Natural killer cell (primary cell): ENCODE measurements around the gene GABBR2. TPM values are rescaled to one million over a fixed set of nuclear protein-coding genes. Genes with fewer than 3 reads are reported as not detected.

Source experiments
- ATAC-seq, 3 donors: fragments of 150-1000 bp in 2 of 3; fragments of 200-7000 bp in 1 of 3; cut with Tn5 transposase; 1 replicate in 1 of 3; 2 replicates in 2 of 3; pipeline ENCODE4 v1.10.0; 2021; ENCODE audit warnings: mild to moderate bottlenecking in 2 of 3, moderate library complexity in 2 of 3
- DNase-seq, 2 donors: peaks; one replicate each; pipeline versions ENCODE4 v3.0.0 to v3.0.0-alpha.2; 2013 to 2021; ENCODE audit warnings: mixed read lengths in 1 of 2
- H3K27ac ChIP-seq: one replicate; pipeline ENCODE4 v1.5.1; 2013; ENCODE audit warnings: mild to moderate bottlenecking, low read length
- H3K27me3 ChIP-seq: one replicate; pipeline ENCODE4 v1.6.1; 2013; ENCODE audit warnings: low read length; ENCODE audit not compliant: control insufficient read depth, insufficient read depth
- H3K36me3 ChIP-seq: one replicate; pipeline ENCODE4 v1.6.1; 2013; ENCODE audit warnings: low read length; ENCODE audit not compliant: control insufficient read depth, insufficient read depth
- H3K4me1 ChIP-seq: one replicate; pipeline ENCODE4 v1.6.1; 2013; ENCODE audit warnings: low read length; ENCODE audit not compliant: control insufficient read depth, insufficient read depth
- H3K4me3 ChIP-seq: one replicate; pipeline ENCODE4 v1.5.1; 2013; ENCODE audit warnings: low read length
- H3K9me3 ChIP-seq: one replicate; pipeline ENCODE4 v1.6.1; 2013; ENCODE audit warnings: low read length; ENCODE audit not compliant: control insufficient read depth, insufficient read depth
- H3K27ac Mint-ChIP-seq, 2 donors: one replicate each; pipeline ENCODE4 v1.8.0; 2022; ENCODE audit warnings: mild to moderate bottlenecking in 2 of 2, mixed read lengths in 2 of 2, moderate library complexity in 1 of 2
- H3K27me3 Mint-ChIP-seq, 2 donors: one replicate each; pipeline ENCODE4 v1.8.0; 2022; ENCODE audit warnings: low read depth in 2 of 2, mixed read lengths in 2 of 2
- H3K36me3 Mint-ChIP-seq: one replicate; pipeline ENCODE4 v1.8.0; 2022; ENCODE audit warnings: mixed read lengths
- H3K4me1 Mint-ChIP-seq, 2 donors: one replicate each; pipeline ENCODE4 v1.8.0; 2022; ENCODE audit warnings: mixed read lengths in 2 of 2
- H3K4me3 Mint-ChIP-seq: one replicate; pipeline ENCODE4 v1.8.0; 2022; ENCODE audit warnings: mild to moderate bottlenecking, moderate library complexity, mixed read lengths
- H3K9me3 Mint-ChIP-seq, 2 donors: one replicate each; pipeline ENCODE4 v1.8.0; 2022; ENCODE audit warnings: mixed read lengths in 2 of 2
- CTCF ChIP-seq: fragments of 200-600 bp; IDR thresholded peaks from one replicate; pipeline ENCODE4 v1.8.0; 2022; ENCODE audit warnings: antibody characterized with exemption
- WGBS: methylation state at CpG from one replicate; pipeline ENCODE4 v1.1.7; 2013; ENCODE audit warnings: missing lambda C conversion rate; ENCODE audit not compliant: insufficient coverage; 5-methylcytosine and 5-hydroxymethylcytosine counted together
- intact Hi-C: fragments of 100-400 bp; cut with micrococcal nuclease; formaldehyde crosslinking; loops from one replicate; pipeline ENCODE4 v1.14.2; 2022
- total RNA-seq, 4 donors: library from RNA; stranded (reverse); fragments of 120-200 nt in 1 of 4; gene quantifications; one replicate each; pipeline versions ENCODE4 v1.2.3 to v1.2.4, GENCODE V29; 2013 to 2022

Gene GABBR2
- total RNA-seq, 3 donors from 2014 or later (not counting 1 experiment from before 2014, with no cell fraction given), result not detected

GRCh38 chr9:98255578-98256296 is 453.0 kb downstream of the GABBR2 start, which contains the start of gene TBC1D2:
Gene TBC1D2 (minus strand): TSS chr9:98255649. CDS start chr9:98255541, 108 bp downstream.
- under 1% methylated on average over 64 of the region's 64 CpGs for WGBS
- no peaks in the 10 kb centered on the region for H3K36me3 Mint-ChIP-seq
- H3K4me3 ChIP-seq, result peak within 1 kb of the TSS; percentile 97

GRCh38 chr9:98255061-98255577 is 453.6 kb downstream of the GABBR2 start:
- ATAC-seq, result peak; percentile 15 to 18 (median 16)

More at GRCh38 chr9:98255578-98256296, 453.0 kb downstream of the GABBR2 start, which contains the start of gene TBC1D2:
- TF ChIP-seq CTCF, result no peak
- Mint-ChIP-seq H3K27ac (peak within 1 kb of the TSS; percentile 95 to 98), H3K27me3 (no peaks in the 10 kb centered on the region), H3K4me1 (peaks cover 33 to 40% of the 10 kb centered on the region in 2 donors), H3K9me3 (no peaks in the 10 kb centered on the region), H3K4me3 (peak within 1 kb of the TSS; percentile 98)
- intact Hi-C loops, result loop anchor here (2.0 to 10.0 kb wide), 3 partner anchors 63 to 333 kb away; partner anchors contain the start of genes CORO2A and TRMO
- Histone ChIP-seq H3K27ac (peak within 1 kb of the TSS; percentile 95), H3K27me3 (no peaks in the 10 kb centered on the region), H3K4me1 (peaks cover 20% of the 10 kb centered on the region), H3K36me3 (no peaks in the 10 kb centered on the region), H3K9me3 (no peaks in the 10 kb centered on the region)
- ATAC-seq, result peak; percentile 91 to 97 (median 91)
- peak; percentile 97 to 98 for DNase-seq

GRCh38 chr9:98254228-98255060 is 454.3 kb downstream of the GABBR2 start:
- H3K4me3 ChIP-seq, result peak overlapping the region; percentile 97
- TF ChIP-seq CTCF, result no peak
- Mint-ChIP-seq H3K36me3 (no peaks in the 10 kb centered on the region), H3K27ac (peak overlapping the region; percentile 95 to 98), H3K4me1 (peaks cover 33 to 40% of the 10 kb centered on the region in 2 donors), H3K4me3 (peak overlapping the region; percentile 98), H3K9me3 (no peaks in the 10 kb centered on the region), H3K27me3 (no peaks in the 10 kb centered on the region)
- DNase-seq (no peak), ATAC-seq (no peak)
- no peak overlapping the region for H3K27ac ChIP-seq
- WGBS, result 45% methylated on average over 5 of the region's 5 CpGs
- no peaks in the 10 kb centered on the region for H3K9me3 ChIP-seq
- no peaks in the 10 kb centered on the region for H3K27me3 ChIP-seq
- intact Hi-C loops, result loop anchor here (2.0 to 10.0 kb wide), 3 partner anchors 62 to 332 kb away; partner anchors contain the start of genes CORO2A and TRMO
- peaks cover 3% of the 10 kb centered on the region for H3K36me3 ChIP-seq
- H3K4me1 ChIP-seq, result peaks cover 20% of the 10 kb centered on the region

More at GRCh38 chr9:98255061-98255577, 453.6 kb downstream of the GABBR2 start:
- Histone ChIP-seq H3K27me3 (no peaks in the 10 kb centered on the region), H3K4me3 (peak overlapping the region; percentile 97), H3K4me1 (peaks cover 20% of the 10 kb centered on the region), H3K9me3 (no peaks in the 10 kb centered on the region), H3K27ac (peak overlapping the region; percentile 95), H3K36me3 (peaks cover 2% of the 10 kb centered on the region)
- peak overlapping the region; percentile 95 to 98 for H3K27ac Mint-ChIP-seq
- no peak for TF ChIP-seq CTCF
- peaks cover 33 to 40% of the 10 kb centered on the region in 2 donors for H3K4me1 Mint-ChIP-seq
- H3K36me3 Mint-ChIP-seq, result no peaks in the 10 kb centered on the region
- DNase-seq, result no peak
- H3K4me3 Mint-ChIP-seq, result peak overlapping the region; percentile 98
- intact Hi-C loops, result loop anchor here (2.0 to 10.0 kb wide), 3 partner anchors 63 to 332 kb away; partner anchors contain the start of genes CORO2A and TRMO
- H3K9me3 Mint-ChIP-seq, result no peaks in the 10 kb centered on the region
- H3K27me3 Mint-ChIP-seq, result no peaks in the 10 kb centered on the region
- WGBS, result 1% methylated on average over 36 of the region's 36 CpGs
